Lung (tissue), 12 donors: ENCODE results near the gene CDC42BPG. TPM values are rescaled to one million over a fixed set of nuclear protein-coding genes. Genes with fewer than 3 reads are reported as not detected.

ENCODE experiments used
- ATAC-seq: fragments of 200-7000 bp; cut with Tn5 transposase; one replicate; pipeline ENCODE4 v1.9.1; 2020; ENCODE audit warnings: moderate number of reproducible peaks; ENCODE audit not compliant: insufficient read depth, low FRiP score
- DNase-seq, 3 donors: peaks; one replicate each; pipeline ENCODE4 v3.0.0-alpha.2; 2013 to 2017
- H3K27ac ChIP-seq, 2 donors: one replicate each; pipeline ENCODE4 v1.5.1; 2013; ENCODE audit warnings: mild to moderate bottlenecking in 2 of 2, moderate library complexity in 2 of 2, control low read depth in 1 of 2, inconsistent platforms in 1 of 2, low read depth in 1 of 2, low read length in 1 of 2
- H3K27me3 ChIP-seq, 3 donors: one replicate each; pipeline ENCODE4 v1.5.1; 2013; ENCODE audit warnings: low read length in 2 of 3; ENCODE audit not compliant: control insufficient read depth in 3 of 3, insufficient read depth in 3 of 3
- H3K36me3 ChIP-seq, 4 donors: one replicate each; pipeline ENCODE4 v1.5.1; 2013; ENCODE audit warnings: low read length in 4 of 4, mild to moderate bottlenecking in 1 of 4, moderate library complexity in 1 of 4; ENCODE audit not compliant: control insufficient read depth in 4 of 4, insufficient read depth in 4 of 4
- H3K4me1 ChIP-seq, 5 donors: one replicate each; pipeline ENCODE4 v1.5.1; 2013; ENCODE audit warnings: low read length in 5 of 5, mild to moderate bottlenecking in 2 of 5, moderate library complexity in 1 of 5; ENCODE audit not compliant: control insufficient read depth in 5 of 5, insufficient read depth in 5 of 5
- H3K4me3 ChIP-seq: one replicate; pipeline ENCODE4 v1.5.1; 2013; ENCODE audit warnings: mild to moderate bottlenecking, control low read depth, moderate library complexity
- H3K9ac ChIP-seq, 2 donors: one replicate each; pipeline ENCODE4 v1.5.1; 2013; ENCODE audit warnings: low read length in 2 of 2, control low read depth in 1 of 2; ENCODE audit not compliant: insufficient read depth in 1 of 2
- H3K9me3 ChIP-seq, 4 donors: one replicate each; pipeline ENCODE4 v1.5.1; 2013; ENCODE audit warnings: low read length in 3 of 4, mild to moderate bottlenecking in 1 of 4, moderate library complexity in 1 of 4; ENCODE audit not compliant: control insufficient read depth in 4 of 4, insufficient read depth in 3 of 4
- CTCF ChIP-seq: IDR thresholded peaks from 2 replicates; pipeline ENCODE4 v1.5.1; 2012; ENCODE audit warnings: mild to moderate bottlenecking; ENCODE audit errors: control extremely low read depth, extremely low read depth
- WGBS, 2 donors: extraction: QIAGEN DNeasy Blood & Tissue Kit; methylation state at CpG; one replicate each; pipeline ENCODE4 v1.1.7; 2013; 5-methylcytosine and 5-hydroxymethylcytosine counted together
- polyA plus RNA-seq, 2 donors: library from polyadenylated mRNA; stranded (reverse); fragments of 200-250 nt; gene quantifications; one replicate each; pipeline ENCODE4 v1.2.1, GENCODE V29; 2013
- total RNA-seq, 2 donors: library from RNA; depleted of rRNA in 1 of 2; stranded (reverse); fragments of >200 nt in 1 of 2; gene quantifications; one replicate each; pipeline ENCODE4 v1.2.1, GENCODE V29; 2014 to 2021
- donor health status: control.
- donor health status: control.
- donor health status: Bipolar disorder and iron deficiency.
- donor health status: healthy.
- donor health status: DM: yes; HTN: yes; CAD: no.

CDC42BPG gene
- total and polyA plus RNA-seq, 4 donors = 7.1 to 23.5 (median 10.6) TPM

DNA sequence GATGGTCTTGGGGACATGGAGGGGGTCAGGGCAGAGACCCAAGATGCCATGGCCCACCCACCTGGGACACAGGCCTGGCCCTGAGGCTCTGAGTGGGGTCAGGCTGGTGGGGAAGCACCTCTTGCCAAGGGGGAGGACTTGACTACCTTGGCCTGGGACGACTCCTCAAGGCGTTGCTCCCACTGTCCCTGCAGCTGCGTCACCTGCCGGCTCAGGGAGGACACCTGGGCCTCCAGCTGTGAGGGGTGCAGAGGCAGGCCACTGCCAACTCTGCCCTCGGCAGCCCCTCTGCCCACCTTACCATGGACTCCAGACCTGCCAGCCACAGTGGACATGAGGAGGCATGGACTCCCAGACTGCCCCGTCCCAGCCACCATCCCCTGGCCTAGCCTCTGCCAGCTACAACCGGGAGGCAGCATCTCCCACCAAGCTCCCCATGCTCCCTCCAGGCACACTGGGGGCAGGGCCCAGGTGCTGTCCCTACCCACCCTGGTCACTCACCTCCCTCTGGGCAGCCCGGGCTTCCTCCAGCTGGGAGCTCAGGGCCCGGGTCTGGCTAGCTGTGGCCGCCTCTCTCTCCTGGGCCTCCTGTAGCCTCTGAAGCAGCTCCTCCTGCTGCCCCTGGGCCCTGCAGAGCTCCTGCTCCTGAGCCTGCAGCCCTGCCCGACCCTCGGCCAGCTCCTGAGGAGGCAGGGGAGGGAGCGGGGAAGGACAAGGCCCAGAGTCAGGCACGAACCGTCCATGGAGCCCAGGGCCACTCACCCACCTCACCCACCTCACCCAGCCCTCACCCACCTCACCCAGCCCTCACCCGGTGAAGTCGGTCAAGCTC lies 8.6 kb downstream of the CDC42BPG start:
- Histone ChIP-seq H3K9me3 (no peaks in the 10 kb centered on the region), H3K9ac (no peak overlapping the region), H3K27me3 (no peaks in the 10 kb centered on the region), H3K27ac (peak overlapping the region in 1 of 2 donors; percentile 75), H3K4me1 (no peaks in the 10 kb centered on the region), H3K4me3 (no peak overlapping the region), H3K36me3 (peaks cover 0 to 30% (median 1%) of the 10 kb centered on the region in 4 donors)
- no peak for TF ChIP-seq CTCF
- ATAC-seq (no peak), DNase-seq (no peak)
- WGBS, 2 donors = 91 to 95% methylated on average over 15 to 17 of the region's 17 CpGs

DNA sequence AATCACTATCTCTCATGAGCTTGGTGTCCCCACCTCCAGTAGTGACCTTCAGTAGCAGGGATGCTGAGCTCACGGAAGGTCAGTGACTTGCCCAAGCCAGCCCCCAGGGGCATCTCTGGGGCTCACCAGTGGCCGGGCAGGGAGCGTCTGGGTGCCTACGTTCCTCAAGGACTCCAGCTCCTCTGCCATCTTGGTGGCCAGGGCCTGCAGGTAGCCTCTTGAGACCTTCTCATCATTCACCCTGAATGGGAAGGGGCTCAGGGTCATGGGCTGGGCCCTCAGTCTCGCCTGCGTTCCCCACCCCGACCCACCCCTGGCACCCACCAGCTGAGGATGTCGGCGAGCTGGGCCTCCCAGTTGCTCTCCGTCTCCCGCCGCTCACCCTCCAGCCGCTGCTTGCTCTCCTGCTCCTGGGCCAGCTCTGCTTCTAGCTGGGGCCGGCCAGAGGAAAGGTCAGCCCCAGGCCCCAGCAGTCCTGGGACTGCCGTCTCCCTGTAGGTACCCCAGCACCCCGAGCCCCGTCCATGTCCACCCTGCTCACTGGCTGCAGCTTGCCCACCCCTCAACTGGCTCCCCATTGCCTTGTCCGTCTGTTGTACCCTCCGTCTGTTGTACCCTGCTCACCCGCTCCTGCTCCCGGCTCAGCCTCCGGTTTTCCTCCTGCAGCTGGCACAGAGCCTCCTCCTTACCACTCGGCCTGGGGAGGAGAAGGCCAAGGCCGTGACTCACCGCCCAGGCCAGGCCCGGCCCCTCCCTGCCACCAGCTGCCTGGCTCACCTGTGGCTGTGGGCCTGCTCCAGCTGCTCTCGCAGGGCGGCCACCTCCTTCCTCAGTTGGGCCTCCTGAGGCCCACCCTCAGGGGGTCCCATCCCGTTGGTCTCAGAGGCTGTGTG lies 9.5 kb downstream of the CDC42BPG start:
- no peaks in the 10 kb centered on the region for H3K27me3 ChIP-seq
- peak overlapping the region in 1 of 2 donors; percentile 75 for H3K27ac ChIP-seq
- H3K36me3 ChIP-seq = peaks cover 0 to 27% (median 1%) of the 10 kb centered on the region in 4 donors
- TF ChIP-seq CTCF = no peak
- DNase-seq (no peak), ATAC-seq (peak; percentile 66)
- no peaks in the 10 kb centered on the region for H3K4me1 ChIP-seq
- no peak overlapping the region for H3K4me3 ChIP-seq
- H3K9me3 ChIP-seq = no peaks in the 10 kb centered on the region
- WGBS, 2 donors = 84 to 94% methylated on average over 29 of the region's 29 CpGs
- no peak overlapping the region for H3K9ac ChIP-seq

DNA sequence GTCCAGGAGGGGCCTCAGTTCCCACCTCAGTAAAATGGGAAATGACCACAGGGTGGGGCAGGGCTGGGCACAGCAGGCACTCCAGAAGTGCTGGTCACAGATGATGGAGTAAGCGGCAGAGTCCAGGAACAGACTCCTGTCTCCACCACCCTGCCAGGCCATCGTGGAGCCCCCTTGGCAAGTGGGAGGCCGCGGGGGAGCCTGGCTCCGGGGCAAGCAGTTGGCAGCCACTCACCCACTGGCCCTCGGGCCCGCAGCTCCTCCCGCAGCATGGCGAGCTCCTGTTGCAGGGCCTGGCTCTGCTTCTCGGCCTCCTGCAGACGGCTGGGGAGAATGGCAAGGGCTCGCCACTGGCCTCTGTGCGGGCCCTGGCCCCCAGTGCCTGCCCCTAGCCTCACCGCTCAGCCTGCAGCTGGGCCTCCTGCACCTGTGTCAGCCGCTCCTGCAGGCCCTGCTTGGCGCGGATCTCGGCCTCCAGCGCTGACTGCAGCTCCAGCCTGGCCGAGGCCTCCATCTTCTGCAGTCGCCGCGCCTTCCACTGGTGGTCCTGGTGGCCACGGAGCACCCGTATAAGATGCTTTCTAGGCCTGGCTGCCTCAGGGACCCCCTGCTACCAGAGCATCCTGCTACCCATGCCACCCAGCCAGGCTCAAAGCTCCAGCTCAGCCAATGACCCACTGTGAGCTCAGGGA lies 10.3 kb downstream of the CDC42BPG start:
- H3K9ac ChIP-seq = no peak overlapping the region
- H3K9me3 ChIP-seq = no peaks in the 10 kb centered on the region
- H3K27me3 ChIP-seq = no peaks in the 10 kb centered on the region
- ATAC-seq (no peak), DNase-seq (no peak)
- no peak overlapping the region for H3K27ac ChIP-seq
- no peaks in the 10 kb centered on the region for H3K4me1 ChIP-seq
- TF ChIP-seq CTCF = no peak
- no peak overlapping the region for H3K4me3 ChIP-seq
- 95% methylated on average over 25 of the region's 25 CpGs for WGBS, 2 donors
- peaks cover 0 to 24% (median 0%) of the 10 kb centered on the region in 4 donors for H3K36me3 ChIP-seq
